Neuronal stem cell (in vitro differentiated cells): ENCODE measurements around the gene CASZ1.
A peak's percentile ranks its signal among the peaks of the same experiment; 100 is the strongest.

ENCODE experiments used
- DNase-seq: peaks from one replicate; pipeline ENCODE4 v3.0.0-alpha.2; 2013; ENCODE audit warnings: low spot score
- H2AFZ ChIP-seq: one replicate; pipeline ENCODE4 v1.6.1; 2013; ENCODE audit warnings: mild to moderate bottlenecking, low read length, inconsistent platforms
- H2AK5ac ChIP-seq: 2 replicates; pipeline ENCODE4 v1.6.1; 2013; ENCODE audit warnings: low read depth, mild to moderate bottlenecking, inconsistent platforms, low read length, moderate library complexity, mixed read lengths
- H2BK120ac ChIP-seq: 2 replicates; pipeline ENCODE4 v1.6.1; 2013; ENCODE audit warnings: low read depth, mild to moderate bottlenecking, inconsistent platforms, low read length, moderate library complexity, mixed read lengths
- H2BK12ac ChIP-seq: one replicate; pipeline ENCODE4 v1.6.1; 2013; ENCODE audit warnings: low read length, inconsistent platforms
- H2BK15ac ChIP-seq: 2 replicates; pipeline ENCODE4 v1.6.1; 2013; ENCODE audit warnings: mild to moderate bottlenecking, low read length, inconsistent platforms, mixed read lengths
- H2BK5ac ChIP-seq: one replicate; pipeline ENCODE4 v1.6.1; 2013; ENCODE audit warnings: inconsistent platforms, mild to moderate bottlenecking, low read length, moderate library complexity
- H3K14ac ChIP-seq: one replicate; pipeline ENCODE4 v1.6.1; 2013; ENCODE audit warnings: low read length, inconsistent platforms
- H3K18ac ChIP-seq: 2 replicates; pipeline ENCODE4 v1.6.1; 2013; ENCODE audit warnings: low read length, inconsistent platforms
- H3K23ac ChIP-seq: 2 replicates; pipeline ENCODE4 v1.6.1; 2013; ENCODE audit warnings: low read depth, mild to moderate bottlenecking, mixed read lengths, low read length, inconsistent platforms; ENCODE audit not compliant: poor library complexity
- H3K27ac ChIP-seq: replicated peaks from 3 replicates; pipeline ENCODE4 v1.5.1; 2013; ENCODE audit warnings: low read length, inconsistent platforms
- H3K27me3 ChIP-seq, 3 experiments: 2 replicates each; pipeline ENCODE4 v1.6.1; 2013; ENCODE audit warnings: low read length in 3 of 3, mild to moderate bottlenecking in 2 of 3, inconsistent platforms in 1 of 3, low read depth in 1 of 3, mixed read lengths in 1 of 3, moderate library complexity in 1 of 3; ENCODE audit not compliant: control insufficient read depth in 3 of 3, insufficient read depth in 3 of 3
- H3K36me3 ChIP-seq, 2 donors: replicated peaks in 1 of 2; 2 replicates each; pipeline ENCODE4 v1.6.1; 2013; ENCODE audit warnings: low read length in 2 of 2; ENCODE audit not compliant: control insufficient read depth in 2 of 2, insufficient read depth in 2 of 2
- H3K4ac ChIP-seq: 2 replicates; pipeline ENCODE4 v1.6.1; 2013; ENCODE audit warnings: inconsistent platforms, mild to moderate bottlenecking, low read length, moderate library complexity
- H3K4me1 ChIP-seq, 2 donors: 1 replicate in 1 of 2; 2 replicates in 1 of 2; pipeline ENCODE4 v1.6.1; 2013; ENCODE audit warnings: low read length in 2 of 2, low read depth in 1 of 2; ENCODE audit not compliant: control insufficient read depth in 2 of 2, insufficient read depth in 1 of 2
- H3K4me2 ChIP-seq: one replicate; pipeline ENCODE4 v1.6.1; 2013; ENCODE audit warnings: mild to moderate bottlenecking, low read length, inconsistent platforms; ENCODE audit not compliant: insufficient read depth, poor library complexity, severe bottlenecking
- H3K4me3 ChIP-seq, 2 donors: 2 replicates each; pipeline ENCODE4 v1.5.1; 2013; ENCODE audit warnings: low read length in 2 of 2, mild to moderate bottlenecking in 2 of 2, inconsistent platforms in 1 of 2, moderate library complexity in 1 of 2
- H3K79me1 ChIP-seq: one replicate; pipeline ENCODE4 v1.6.1; 2013; ENCODE audit warnings: low read depth, mild to moderate bottlenecking, inconsistent platforms, low read length, moderate library complexity
- H3K9ac ChIP-seq: one replicate; pipeline ENCODE4 v1.6.1; 2013; ENCODE audit warnings: mild to moderate bottlenecking, low read depth, low read length, inconsistent platforms; ENCODE audit not compliant: poor library complexity
- H3K9me3 ChIP-seq, 2 donors: replicated peaks in 1 of 2; 2 replicates each; pipeline versions ENCODE3 to v1.6.1; 2013; ENCODE audit warnings: low read length in 2 of 2, mild to moderate bottlenecking in 2 of 2, inconsistent platforms in 1 of 2, low read depth in 1 of 2, mixed read lengths in 1 of 2, moderate library complexity in 1 of 2; ENCODE audit not compliant: control insufficient read depth in 2 of 2, insufficient read depth in 1 of 2
- H4K8ac ChIP-seq: one replicate; pipeline ENCODE4 v1.6.1; 2013; ENCODE audit warnings: low read depth, mild to moderate bottlenecking, inconsistent platforms, low read length, moderate library complexity
- H4K91ac ChIP-seq: one replicate; pipeline ENCODE4 v1.6.1; 2013; ENCODE audit warnings: low read length, low read depth, mild to moderate bottlenecking, inconsistent platforms; ENCODE audit not compliant: poor library complexity
- WGBS, 2 donors: extraction: QIAGEN DNeasy Blood & Tissue Kit; methylation state at CpG; one replicate each; pipeline ENCODE4 v1.1.7; 2013; ENCODE audit warnings: missing lambda C conversion rate in 2 of 2, mixed read lengths in 1 of 2; ENCODE audit not compliant: insufficient read length in 2 of 2, insufficient replicate concordance in 1 of 2; ENCODE audit errors: extremely low coverage in 2 of 2; 5-methylcytosine and 5-hydroxymethylcytosine counted together

CASZ1 gene

DNA sequence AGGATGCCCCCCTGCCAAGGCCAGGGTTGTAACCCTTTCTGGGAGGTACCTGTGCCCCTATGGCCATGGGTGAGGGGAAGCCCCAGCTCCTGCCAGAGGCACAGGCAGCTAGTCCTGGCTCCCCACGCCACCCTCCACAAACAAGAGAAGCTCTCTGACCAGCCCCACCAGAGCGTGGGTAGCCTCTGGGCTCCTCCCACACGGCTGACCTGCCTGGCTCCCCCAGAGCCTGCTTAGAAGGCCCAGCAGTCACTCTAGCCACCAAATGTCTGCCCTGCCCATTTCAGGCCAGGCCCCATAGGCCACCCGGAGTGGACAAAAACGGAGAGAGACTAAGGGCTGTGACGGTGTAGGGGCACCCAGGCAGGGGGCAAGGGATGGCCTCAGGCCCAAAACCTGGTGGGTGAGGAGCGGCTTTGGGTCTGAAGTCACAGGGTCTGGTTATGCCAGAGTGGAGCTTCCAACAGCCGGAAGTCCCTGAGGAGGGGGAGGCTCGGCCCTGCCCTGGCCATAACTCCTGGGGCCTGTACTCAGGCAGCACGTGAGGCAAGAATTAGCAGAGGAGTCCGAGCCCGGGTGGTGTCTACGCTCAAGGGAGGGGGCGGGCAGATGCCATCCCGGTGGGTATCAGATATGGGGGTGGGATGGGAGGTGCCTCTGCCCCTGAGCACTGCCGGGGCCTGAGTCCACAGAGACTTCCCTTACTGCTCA lies 155.4 kb downstream of the CASZ1 start:
- no peak overlapping the region for H3K4ac ChIP-seq
- H3K27ac ChIP-seq, result no peak overlapping the region
- DNase-seq, result no peak
- WGBS, 2 donors, result no CpG with 5 or more reads among the region's 16 CpGs
- H3K14ac ChIP-seq, result no peak overlapping the region
- peaks cover 1% of the 10 kb centered on the region for H3K79me1 ChIP-seq
- H3K4me1 ChIP-seq, result peaks cover 0 to 7% of the 10 kb centered on the region in 2 donors
- H3K36me3 ChIP-seq, result peaks cover 0 to 1% of the 10 kb centered on the region in 2 donors
- no peak overlapping the region for H3K4me2 ChIP-seq
- H2BK15ac ChIP-seq, result peak overlapping the region; percentile 9
- peaks cover 0 to 5% of the 10 kb centered on the region in 2 donors for H3K9me3 ChIP-seq
- peak overlapping the region; percentile 10 for H2BK5ac ChIP-seq
- H4K8ac ChIP-seq, result no peak overlapping the region
- peak overlapping the region; percentile 63 for H2BK12ac ChIP-seq
- H3K23ac ChIP-seq, result peak overlapping the region; percentile 70
- H3K27me3 ChIP-seq, result peaks cover 0 to 35% (median 6%) of the 10 kb centered on the region in 3 experiments
- no peak overlapping the region for H2BK120ac ChIP-seq
- no peak overlapping the region for H4K91ac ChIP-seq
- H2AK5ac ChIP-seq, result peak overlapping the region; percentile 94
- H3K4me3 ChIP-seq, result no peak overlapping the region
- H3K18ac ChIP-seq, result peak overlapping the region; percentile 29
- no peak overlapping the region for H3K9ac ChIP-seq
- no peak overlapping the region for H2AFZ ChIP-seq

DNA sequence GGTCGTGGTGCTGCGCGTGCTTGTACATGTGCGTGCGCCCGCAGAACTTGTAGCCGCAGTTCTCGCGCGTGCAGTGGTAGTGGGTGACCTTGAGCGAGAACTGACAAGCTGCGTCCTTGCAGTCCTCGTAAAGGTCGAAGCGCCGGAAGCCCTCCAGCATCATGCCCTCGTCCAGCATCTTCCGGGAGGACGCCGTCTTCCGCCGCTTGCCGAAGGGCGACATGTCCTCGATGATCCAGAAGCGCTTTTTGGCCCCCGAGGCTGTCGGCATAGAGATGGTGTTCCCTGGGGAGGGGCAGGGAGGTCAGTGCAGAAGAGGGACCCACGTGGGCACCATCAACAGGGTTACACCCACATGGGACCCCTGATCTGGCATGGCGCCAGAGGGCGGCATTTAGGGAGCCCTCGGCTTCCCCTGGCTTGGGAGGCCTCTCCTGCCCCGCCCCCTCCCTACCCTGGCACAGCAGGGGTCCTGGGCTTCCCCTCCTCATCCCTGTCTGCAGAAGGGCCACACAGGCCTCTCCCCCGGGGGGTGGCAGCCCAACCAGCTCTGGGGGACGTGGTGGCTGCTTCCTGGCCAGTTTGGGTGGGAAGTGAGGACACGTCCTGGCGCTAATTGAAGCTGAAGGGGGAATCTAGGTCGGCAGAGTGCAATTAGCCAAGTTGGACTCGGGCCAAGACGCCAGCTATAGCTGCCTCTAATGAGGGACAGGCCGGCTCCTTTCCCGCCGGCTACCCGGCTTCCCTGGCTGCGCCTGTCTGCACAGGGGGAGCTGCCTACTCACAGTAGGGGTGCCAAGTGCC lies 156.5 kb downstream of the CASZ1 start:
- Histone ChIP-seq H3K4me3 (peak overlapping the region in 1 of 2 donors; percentile 31), H3K27me3 (peaks cover 0 to 34% (median 6%) of the 10 kb centered on the region in 3 experiments), H2BK5ac (no peak overlapping the region), H2AK5ac (peak overlapping the region; percentile 98), H3K27ac (no peak overlapping the region), H3K36me3 (no peaks in the 10 kb centered on the region), H2BK12ac (peak overlapping the region; percentile 95), H3K4me1 (peaks cover 0 to 7% of the 10 kb centered on the region in 2 donors), H3K14ac (peak overlapping the region; percentile 94), H4K91ac (no peak overlapping the region), H2BK120ac (no peak overlapping the region), H4K8ac (no peak overlapping the region), H3K18ac (peak overlapping the region; percentile 91), H3K4me2 (peak overlapping the region; percentile 11), H3K9me3 (peaks cover 0 to 5% of the 10 kb centered on the region in 2 donors), H3K4ac (peak overlapping the region; percentile 84), H3K9ac (peak overlapping the region; percentile 38), H2AFZ (no peak overlapping the region), H2BK15ac (peak overlapping the region; percentile 81), H3K23ac (peak overlapping the region; percentile 70), H3K79me1 (peaks cover 1% of the 10 kb centered on the region)
- no CpG with 5 or more reads among the region's 45 CpGs for WGBS, 2 donors
- DNase-seq, result no peak

DNA sequence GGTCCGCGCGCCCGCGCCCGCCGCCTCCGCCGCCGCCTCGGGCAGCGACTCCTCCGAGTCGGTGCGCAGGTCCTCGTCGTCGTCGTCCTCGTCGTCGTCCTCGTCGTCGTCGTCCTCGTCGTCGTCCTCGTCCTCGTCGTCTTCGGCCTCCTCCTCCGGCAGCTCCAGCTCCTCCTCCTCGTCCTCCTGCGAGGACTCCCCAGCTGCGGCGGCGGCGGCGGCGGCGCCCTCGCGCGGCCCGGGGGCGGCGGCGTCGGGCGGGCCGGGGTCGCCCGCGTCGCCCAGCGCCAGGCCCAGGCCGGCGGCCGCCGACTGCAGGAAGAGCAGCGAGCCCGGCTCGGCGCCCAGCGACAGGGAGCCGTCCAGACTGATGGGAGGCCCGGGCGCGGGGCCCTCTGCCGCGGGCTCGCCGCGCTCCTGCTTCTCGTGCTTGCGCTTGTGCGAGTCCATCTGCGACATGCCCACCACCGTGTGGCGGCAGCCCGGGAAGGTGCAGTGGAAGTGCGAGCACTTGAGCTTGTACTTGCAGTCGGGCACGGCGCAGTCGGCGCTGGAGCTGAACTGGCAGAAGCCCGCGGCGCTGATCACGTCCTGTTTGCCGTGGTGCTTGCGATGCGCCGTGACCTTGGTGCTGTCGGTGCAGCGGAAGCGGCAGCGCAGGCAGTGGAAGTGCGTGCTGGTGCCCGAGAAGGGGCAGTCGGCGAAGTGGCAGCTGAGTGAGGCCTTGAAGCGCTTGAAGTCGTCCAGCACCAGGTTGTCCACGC lies 157.3 kb downstream of the CASZ1 start:
- H3K14ac ChIP-seq, result peak overlapping the region; percentile 94
- peaks cover 1% of the 10 kb centered on the region for H3K79me1 ChIP-seq
- no peak overlapping the region for H2AFZ ChIP-seq
- H3K23ac ChIP-seq, result peak overlapping the region; percentile 70
- DNase-seq, result no peak
- H3K27ac ChIP-seq, result no peak overlapping the region
- peak overlapping the region; percentile 91 for H3K18ac ChIP-seq
- peak overlapping the region; percentile 81 for H2BK15ac ChIP-seq
- peaks cover 0 to 34% (median 6%) of the 10 kb centered on the region in 3 experiments for H3K27me3 ChIP-seq
- no peak overlapping the region for H2BK5ac ChIP-seq
- H3K4me3 ChIP-seq, result peak overlapping the region in 1 of 2 donors; percentile 73
- no CpG with 5 or more reads among the region's 108 CpGs for WGBS, 2 donors
- H3K4ac ChIP-seq, result peak overlapping the region; percentile 84
- H3K9me3 ChIP-seq, result peaks cover 0 to 5% of the 10 kb centered on the region in 2 donors
- H4K8ac ChIP-seq, result no peak overlapping the region
- peak overlapping the region; percentile 81 for H2BK120ac ChIP-seq
- H3K9ac ChIP-seq, result peak overlapping the region; percentile 81
- peaks cover 0 to 7% of the 10 kb centered on the region in 2 donors for H3K4me1 ChIP-seq
- peak overlapping the region; percentile 98 for H2AK5ac ChIP-seq
- H4K91ac ChIP-seq, result no peak overlapping the region
- H2BK12ac ChIP-seq, result peak overlapping the region; percentile 95
- H3K4me2 ChIP-seq, result peak overlapping the region; percentile 96
- no peaks in the 10 kb centered on the region for H3K36me3 ChIP-seq
